T-helper 1 cell (primary cell): Measurements from ENCODE around the gene ARL15.
"Not testable (repeated sequence)": the region's sequence is repeated elsewhere in the genome, so short reads cannot be mapped to it uniquely, and the experiment has no call there.

Experiments
- DNase-seq, 5 donors: peaks; one replicate each; pipeline ENCODE4 v3.0.0-alpha.2; 2012 to 2020

The ARL15 gene

DNA sequence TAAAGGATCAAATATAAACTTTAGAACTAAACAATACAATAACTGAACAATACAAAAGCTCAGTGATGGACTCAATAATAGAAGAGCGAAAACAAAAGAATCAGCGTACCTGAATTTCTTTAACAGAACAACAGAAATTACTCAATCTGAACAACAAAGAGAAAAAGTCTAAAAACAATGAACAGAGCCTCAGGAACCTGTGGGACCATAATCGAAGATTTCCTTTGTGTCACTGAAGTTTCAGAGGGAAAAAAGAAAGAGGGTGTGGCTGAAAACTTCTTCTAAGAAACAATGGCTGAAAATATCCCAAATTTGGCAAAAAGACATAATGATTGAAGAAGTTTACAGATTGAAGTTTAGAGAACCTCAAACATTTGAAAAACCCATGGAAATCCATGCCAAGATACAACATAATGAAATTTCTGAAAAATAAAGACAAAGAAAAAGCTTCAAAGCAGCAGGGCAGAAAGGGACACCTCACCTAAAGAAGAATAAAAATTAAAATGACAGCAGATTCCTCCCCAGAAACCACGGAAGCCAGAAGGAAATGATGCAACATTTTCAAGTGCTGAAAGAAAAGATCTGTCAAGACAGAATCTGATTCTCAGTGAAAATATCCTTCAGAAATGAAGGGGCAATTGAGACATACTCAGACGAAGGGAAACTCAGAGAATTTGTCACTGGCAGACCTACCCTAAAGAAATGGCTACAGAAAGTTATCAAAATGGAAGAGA is 288.8 kb downstream of the ARL15 start:
- peak in 1 of 5 donors; percentile 71 for DNase-seq

DNA sequence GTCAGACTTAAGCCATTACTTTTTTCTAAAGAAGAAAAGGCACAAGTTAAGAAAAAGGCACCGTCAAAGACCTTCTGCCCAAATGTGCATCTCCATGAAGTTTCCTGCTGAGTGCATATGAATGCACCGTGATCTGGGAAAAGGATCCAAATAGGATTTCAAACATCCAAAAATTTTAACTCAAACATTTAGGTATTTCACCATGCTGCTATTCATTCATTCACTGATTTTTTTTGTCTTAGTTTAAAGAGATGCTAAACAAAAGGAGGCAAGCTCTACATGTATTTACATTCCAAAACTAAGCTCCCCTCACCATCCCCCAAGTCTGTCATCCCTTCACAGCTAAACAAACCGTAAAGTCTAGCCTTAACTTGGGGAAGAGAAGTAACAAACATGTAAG is 291.9 kb downstream of the ARL15 start:
- DNase-seq = no peak

DNA sequence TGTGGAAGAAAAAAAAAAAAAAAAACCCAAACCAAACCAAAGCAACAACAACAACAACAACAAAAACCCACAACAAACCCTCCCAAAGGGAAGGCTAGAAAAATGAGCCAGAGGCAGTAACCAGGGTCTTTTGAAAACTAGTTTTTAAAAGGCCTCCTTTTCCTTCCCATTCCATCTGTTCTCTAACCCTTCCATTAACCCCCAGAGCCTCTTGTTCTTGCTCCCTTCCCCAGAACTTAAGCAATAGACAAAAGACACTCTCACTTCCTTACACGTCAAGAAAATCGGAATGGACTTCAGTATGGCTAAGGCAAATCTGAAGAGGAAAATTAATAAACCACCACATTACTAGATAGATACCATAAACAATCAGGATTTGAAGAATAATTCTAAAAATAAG is 292.8 kb downstream of the ARL15 start:
- DNase-seq = no peak

DNA sequence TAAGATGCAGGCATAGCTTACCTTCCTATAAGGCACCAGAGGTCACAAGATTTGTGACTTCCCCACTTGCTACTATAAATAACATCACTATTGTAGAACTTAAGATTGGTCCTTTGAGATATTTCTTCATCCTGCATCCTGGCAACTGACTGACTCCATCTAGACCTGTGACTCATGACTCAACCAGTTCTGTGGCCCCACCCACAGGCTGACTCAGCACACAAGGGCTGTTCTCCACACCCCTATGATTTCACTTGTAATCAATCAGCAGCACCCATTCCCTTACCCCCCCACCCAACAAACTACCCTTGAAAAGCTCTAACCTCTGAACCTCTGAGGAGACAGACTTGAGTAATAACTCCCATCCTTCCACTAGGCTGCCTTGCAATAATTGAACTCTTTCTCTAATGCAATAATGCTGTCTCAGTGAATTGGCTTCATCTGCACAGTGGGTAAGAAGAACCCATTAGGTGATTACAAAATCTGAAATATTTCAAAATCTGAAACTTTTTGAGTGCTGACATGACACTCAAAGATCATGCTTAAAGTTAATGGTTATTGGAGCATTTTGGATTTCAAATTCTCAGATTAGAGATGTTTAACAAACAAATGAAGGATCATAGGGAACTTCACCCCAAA is 296.7 kb downstream of the ARL15 start:
- DNase-seq = peak in 1 of 5 donors; percentile 59

DNA sequence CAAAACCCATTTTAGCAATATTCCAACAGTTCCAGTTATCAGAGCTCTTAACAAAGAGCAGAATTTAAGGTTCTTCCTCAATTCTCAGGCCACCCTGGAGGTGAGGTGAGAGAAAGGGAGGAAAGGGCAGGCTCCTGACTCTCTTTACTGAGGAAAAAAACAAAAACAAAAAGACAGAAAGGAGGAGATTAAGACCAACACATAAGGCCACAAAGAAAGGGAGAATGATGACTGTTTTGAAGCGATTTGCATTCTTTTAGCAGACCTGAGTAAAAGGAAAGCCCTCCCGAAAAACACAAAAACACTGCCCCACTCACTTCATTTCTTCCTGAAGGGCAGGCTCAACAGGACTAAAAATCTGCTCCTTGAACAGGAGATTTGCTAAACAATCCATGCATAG is 300.5 kb downstream of the ARL15 start:
- DNase-seq = no peak

DNA sequence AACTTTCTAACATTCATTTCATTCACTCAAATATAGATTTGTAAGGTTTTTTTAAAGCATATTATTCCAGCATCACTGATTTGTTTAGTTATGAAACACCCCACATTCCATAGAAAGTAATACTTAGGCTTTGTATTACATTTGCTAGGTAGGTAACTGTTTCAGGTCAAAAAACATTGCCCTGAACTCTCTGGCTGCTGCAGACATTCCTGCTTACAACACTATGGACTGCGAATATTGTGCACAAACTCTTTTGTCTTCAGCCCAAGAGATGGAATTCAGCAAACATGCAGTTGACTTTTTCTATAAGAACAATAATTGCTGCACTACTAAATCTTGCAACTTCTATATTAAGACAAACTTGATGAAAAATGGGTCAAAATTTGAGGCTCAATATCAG is 301.0 kb downstream of the ARL15 start:
- no peak for DNase-seq

DNA sequence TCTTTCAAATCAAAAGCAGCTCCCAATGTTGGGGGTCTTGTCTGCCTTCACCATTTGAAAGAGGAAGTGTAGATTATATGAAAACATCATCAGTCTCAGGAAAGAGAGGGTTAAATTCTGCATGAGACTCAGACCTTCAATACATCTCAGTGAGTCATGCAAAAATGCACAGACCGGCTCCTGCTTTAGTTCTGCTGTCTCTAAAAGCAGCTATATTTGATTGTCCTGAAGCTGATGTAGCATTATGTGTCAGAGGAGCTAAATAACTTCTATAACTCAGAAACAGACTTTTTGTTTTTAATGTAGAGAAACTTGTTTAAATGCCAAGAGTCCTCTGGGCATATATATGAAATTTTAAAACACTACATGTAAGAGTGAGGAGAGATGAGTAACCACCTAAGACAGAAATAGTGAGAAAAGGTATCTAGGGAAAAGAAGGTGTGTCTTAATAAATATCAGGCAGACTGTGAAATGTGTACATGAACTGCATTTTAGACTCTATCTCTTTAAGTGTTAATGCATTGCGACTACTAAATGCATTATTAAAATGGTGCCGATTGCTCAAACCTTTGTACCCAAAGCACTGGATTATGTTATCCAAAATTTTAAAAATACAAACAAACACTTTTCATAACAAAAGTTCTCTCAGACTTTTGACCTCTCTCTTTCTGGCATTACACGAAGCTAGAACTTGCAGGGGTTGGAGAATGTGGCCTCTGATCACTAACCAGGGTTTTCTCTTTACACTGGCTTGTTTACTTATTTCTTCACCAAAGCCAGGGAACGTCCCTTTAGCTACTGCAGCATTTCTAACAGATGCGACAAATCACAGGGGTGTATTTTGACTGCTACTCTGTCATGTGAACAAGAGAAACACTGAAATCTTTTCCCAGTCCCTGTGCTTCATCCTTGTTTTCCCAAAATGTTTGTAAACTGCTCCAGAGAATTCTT is 302.3 kb downstream of the ARL15 start:
- no peak for DNase-seq

DNA sequence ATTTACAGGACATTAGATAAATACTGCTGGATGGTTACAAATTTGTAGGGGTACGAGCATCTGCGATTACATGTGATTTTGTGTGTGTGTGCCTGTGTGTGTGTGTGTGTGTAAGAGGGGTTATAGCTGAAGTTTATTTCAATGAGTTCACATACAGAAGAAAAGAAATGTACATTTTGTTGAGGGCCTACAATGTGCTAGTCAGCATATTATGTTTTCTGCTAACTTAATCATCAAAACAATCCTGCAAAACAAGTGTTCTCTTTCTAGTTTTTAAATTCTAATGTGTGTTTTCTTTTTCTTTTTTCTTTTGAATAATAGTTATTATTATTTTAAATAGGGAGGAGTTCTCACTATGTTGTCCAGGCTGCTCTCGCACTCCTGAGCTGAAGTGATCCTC is 305.7 kb downstream of the ARL15 start:
- DNase-seq = no peak

DNA sequence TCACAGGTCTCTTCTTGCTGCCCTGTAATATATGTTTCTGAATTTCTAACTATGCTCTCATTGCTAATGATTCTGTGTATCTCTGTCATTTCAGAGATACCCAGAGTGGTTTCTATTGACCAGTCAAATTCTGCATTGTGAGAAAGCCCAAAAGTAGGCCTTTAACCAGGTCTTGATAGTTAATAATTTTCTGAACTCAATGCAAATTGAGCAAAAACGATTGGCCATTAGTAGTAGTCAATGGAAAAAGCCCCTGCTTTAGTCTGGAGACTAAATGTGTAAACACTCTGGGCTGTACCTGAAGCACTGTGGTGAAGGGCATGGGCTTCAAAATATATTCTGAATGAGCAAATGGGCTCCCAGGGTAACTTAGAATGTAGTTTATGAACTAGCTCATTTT is 307.6 kb downstream of the ARL15 start:
- no peak for DNase-seq

DNA sequence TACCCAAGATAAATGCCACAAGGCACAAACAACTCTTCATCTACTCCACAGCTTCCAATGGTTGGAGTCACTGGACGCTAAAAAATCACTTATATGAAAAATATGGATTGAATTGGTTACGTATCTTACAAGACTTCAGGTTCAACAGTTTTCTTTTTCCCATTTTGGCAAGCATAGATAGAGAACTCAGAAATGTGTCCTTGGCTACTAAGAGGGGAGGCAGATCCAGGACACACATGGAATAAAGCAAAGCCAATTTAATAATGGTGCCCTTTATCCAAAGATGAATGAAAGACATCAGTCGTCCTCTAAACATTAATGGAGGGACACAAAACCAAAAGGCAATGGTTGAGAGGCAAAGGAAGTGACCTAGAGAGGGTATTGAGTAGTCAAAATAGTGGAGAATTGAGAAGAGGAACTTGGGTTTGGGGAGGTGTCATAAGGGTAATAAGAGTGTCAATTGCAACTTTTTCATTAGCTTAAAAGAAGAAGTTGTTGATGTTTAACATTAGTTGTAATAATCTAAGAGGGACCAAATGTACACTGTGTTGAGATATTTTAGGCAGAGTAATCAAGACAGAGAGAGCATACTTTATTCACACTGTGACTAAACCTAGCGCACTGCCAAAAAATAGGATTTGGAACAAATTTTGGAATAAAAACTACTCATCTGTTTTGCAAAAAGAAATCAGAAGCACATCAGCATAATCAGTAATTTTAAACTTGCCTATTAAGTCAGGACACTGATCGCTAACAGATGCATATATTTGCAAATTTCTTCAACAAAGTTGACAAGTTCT is 308.2 kb downstream of the ARL15 start:
- no peak for DNase-seq

DNA sequence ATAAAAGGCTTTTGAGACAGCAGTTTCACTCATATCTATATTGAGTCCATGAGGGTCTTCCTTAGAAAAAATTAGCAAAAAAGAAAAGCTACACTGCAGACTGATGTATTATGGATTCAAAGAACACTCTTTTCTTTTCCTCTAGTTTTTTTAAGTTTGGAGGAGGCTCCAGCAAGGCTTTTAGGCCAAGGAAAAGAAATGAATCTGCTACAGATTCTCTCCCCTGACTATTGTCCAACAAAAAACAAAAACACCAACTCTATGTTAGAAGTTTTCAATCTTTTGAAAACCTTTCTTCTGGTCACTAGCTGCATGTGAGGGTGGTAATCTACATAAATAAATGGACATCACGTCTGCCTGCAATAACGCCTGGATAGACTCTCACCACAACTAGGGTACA is 310.4 kb downstream of the ARL15 start:
- DNase-seq = no peak

DNA sequence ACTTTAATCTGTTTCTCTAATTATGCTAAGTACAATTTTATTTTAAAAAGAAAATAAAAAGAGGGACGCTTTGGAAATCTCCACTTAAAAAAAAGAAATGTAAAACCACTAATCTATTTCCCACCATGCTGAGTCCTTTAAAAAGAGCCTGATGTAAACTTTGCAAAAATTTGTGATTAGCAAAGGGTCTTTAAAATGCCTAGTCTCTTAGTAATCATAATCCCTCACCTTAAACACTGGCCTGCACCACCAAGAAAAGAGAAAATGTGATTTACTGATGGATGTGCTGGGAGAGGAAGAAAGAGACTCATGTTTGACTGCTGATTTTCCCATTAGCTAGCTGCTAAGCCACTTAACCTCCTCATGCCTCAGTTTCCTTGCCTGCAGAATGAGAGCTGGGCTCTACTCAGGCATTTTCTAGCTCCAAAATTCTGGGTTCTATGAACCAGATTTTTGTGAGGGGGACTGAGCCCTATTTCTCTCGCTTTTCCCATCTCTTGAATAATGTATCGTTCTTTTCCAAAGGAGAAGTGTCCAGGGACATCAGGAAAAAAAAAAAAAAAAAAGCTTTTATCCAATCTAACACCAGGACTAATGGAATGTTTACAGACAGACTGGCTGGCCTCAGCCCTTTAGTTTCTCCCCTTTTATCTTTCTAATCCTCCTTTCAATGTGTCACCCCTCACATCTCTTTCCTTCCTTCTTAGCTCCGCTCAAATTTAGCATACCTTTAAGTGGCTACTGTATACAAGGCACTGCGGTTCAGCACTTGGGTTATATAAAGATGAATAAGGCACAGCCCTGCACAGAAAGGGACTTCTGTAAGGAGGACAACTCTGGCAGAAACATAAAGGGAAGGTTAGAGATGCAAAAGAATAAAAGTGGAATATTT is 312.4 kb downstream of the ARL15 start:
- no peak for DNase-seq

DNA sequence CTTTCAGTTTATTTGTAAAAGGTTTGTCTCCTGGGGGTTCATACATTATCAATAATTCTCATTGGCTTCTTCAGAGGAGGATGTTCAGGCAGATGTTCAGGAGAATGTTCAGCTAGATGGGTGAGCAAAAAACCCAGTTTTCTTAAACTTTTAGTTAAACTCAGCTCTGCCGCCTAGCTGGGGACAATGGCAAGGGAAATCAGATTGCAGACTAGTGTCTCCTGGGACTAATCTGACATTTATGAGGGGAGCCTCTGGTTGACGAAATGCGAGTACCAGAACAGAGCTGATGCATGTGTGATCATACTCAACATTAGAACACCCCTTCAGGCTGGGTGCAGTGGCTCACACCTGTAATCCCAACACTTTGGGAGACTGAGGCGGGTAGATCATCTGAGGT is 314.4 kb downstream of the ARL15 start:
- DNase-seq = no peak

DNA sequence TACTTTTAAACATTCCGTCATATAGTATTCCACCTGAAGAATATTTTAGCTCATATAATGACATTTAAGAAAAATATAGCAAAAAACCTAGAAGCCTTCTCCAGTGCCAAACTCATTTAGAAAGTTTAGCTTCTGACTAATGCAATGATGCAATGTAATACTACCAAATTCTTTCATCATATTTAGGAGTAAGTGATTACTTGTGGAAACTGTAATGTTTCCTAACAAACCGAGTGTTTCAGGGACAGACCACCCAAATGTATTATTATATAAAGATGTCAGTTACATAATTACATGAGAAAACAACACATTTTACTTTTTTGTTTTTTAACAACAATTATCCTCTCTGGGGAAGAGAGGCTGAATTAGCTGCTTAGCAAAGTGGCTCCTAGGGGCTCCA is 316.2 kb downstream of the ARL15 start:
- peak in 1 of 5 donors; percentile 13 for DNase-seq

DNA sequence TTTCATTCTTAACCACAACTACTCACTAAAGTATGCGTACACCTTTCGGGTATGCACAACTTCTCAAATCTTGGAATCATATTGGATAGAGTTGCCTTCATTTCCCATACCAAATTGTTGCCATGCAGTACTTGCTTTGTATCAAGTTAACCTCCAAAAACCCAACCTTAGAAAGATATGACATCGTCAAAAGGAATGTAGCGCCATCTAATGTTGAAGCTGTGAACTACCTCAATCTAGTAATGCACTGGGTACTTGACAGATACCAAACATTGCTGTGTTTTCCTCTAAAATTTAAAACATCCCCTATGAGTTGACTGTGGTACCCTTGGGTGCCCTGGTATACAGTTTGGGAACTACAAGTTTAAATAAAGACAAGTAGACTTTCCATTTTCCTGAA is 318.4 kb downstream of the ARL15 start:
- DNase-seq = no peak

DNA sequence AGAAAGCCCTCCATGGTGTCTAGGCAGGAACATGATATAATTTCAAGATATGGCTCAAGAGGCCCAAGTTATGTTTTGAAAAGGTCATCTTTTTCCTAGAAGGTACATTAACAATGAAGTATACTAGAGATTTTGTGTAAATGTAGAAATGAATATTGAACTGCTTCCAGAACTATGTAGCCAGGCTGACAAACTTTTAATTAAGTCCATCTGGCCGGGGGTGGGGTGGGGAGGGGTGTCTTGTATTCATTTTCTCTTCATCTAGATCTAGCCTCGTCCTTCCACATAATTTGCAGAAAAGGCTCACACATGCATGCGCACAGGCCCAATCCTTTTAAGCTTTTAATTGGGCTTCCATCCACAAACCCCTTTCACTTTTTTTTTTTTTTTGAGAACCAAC is 323.3 kb downstream of the ARL15 start:
- no peak for DNase-seq

DNA sequence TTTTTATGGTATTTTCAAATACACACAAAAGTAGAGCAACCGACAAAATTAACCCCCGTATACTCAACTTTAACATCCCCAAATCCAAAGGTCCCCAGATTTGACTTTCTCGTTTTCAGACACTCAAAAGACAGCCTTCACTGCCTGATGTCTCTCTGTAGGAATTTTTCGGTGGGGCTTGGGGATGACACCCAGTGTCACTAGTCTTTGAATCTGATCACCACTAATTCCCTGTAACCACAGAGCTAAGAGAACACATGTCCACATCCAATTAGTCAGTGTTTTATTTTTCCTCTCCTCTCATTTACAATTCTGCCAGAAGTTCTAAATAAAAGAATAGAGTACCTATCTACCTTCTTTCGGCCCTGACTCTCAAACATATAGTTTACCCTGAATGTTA is 324.6 kb downstream of the ARL15 start:
- no peak for DNase-seq

DNA sequence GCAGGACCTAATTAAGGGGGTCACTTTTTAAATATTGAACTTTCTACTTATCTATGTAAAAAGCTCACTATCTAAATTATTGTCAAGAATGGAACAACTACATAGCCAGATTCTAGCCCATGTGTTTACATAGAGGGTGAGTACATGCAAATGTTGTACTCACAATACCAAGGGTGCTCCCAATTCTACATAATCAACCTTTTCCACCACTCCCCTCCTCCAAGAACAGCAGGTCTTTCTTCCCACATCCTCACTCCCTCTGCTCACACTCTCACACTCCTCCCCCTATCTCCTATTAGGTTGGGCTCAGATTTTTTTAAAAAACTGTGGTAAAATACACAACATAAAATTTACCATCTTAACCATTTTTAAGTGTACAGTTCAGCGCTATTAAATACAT is 325.4 kb downstream of the ARL15 start:
- no peak for DNase-seq

DNA sequence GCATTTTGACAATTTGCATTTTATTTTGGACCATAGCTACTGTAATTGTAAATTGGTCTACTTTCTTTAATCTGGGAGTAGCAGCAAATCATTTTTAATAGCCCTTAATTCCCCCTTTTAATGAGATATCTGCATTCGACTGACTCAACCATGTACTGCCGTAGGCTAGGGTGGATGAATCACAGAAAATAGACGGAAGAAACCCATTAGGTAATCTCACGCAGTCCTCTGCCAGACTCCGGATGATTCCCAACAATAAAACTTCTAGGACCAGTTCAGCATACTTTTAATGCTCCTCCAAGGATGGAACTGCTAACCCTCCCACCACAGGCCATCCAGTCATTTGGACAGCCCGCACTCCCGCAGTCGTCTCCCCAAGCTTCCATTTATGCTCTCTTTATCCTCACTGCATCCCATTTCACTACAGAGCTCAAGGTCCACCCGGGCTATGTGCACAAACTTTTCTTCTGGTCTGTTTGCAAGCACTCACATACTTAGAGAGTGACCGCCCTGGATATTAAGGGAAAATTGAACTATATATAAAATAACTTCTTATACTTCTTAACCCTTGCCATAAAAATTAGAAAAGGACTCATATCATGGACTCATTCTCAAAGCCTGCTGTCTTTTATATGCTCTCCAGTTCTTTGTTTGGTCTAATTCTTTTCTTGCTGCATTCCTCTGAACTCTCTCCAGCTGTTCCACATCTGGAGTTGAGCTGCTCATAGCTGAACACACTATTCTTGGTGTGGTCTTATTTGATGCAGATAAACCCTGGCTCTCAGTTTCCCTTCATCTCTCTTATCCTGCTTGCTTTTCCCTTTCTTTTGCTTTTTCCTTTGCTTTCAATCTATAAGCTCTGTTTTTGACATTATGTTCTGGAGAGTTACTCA is 326.6 kb downstream of the ARL15 start:
- DNase-seq = no peak

DNA sequence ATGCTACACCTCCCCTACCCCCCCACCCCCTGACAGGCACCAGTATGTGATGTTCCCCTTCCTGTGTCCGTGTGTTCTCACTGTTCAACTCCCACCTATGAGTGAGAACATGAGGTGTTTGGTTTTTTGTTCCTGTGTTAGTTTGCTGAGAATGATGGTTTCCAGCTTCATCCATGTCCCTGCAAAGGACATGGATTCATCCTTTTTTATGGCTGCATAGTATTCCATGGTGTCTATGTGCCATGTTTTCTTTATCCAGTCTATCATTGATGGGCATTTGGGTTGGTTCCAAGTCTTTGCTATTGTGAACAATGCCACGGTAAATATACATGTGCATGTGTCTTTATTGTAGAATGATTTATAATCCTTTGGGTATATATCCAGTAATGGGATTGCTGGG is 328.1 kb downstream of the ARL15 start:
- not testable (repeated sequence) for DNase-seq

DNA sequence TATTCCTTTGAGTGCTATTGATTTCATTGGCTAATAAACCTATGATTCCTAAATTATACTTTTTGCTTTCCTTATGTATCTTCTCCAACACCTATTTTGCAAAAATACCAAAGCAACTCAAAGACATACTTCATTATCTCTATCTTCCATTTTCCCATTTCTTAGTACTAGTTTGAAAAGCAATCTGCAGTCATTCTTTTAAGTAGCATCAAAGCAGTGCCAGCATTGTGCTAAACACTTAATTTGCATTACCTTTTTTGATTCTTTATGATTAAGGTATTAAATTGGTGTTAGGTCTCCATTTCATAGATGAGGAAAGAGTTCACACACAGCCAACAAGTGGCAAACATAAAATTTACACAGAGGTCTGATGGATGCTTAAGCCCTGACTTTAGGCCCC is 330.3 kb downstream of the ARL15 start:
- no peak for DNase-seq
